Gastrocnemius medialis (tissue), 4 donors: ENCODE data around the gene NLRP7.
"Not testable (repeated sequence)": the region's sequence is repeated elsewhere in the genome, so short reads cannot be mapped to it uniquely, and the experiment has no call there.

Source experiments
- CTCF ChIP-seq, 5 experiments: fragments of 450-650 bp in 3 of 5; fragments of 200-600 bp in 2 of 5; sonication (generic) in 2 of 5; IDR thresholded peaks in 4 of 5; conservative IDR thresholded peaks in 1 of 5; 1 replicate in 4 of 5; 2 replicates in 1 of 5; pipeline ENCODE4 v1.5.1; 2016 to 2019; ENCODE audit warnings: antibody characterized with exemption in 5 of 5, mild to moderate bottlenecking in 3 of 5, moderate library complexity in 3 of 5
- POLR2A ChIP-seq, 2 donors: fragments of 450-650 bp; IDR thresholded peaks; one replicate each; pipeline ENCODE4 v1.6.1; 2017; ENCODE audit warnings: antibody characterized with exemption in 2 of 2, mild to moderate bottlenecking in 2 of 2, moderate library complexity in 2 of 2

DNA sequence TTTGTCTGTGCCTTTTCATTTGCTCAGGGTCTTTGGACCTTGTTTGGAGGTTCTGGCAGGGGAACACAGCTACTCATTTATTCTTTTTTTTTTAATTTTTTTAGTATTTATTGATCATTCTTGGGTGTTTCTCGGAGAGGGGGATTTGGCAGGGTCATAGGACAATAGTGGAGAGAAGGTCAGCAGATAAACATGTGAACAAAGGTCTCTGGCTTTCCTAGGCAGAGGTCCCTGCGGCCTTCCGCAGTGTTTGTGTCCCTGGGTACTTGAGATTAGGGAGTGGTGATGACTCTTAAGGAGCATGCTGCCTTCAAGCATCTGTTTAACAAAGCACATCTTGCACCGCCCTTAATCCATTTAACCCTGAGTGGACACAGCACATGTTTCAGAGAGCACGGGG, 39.4 kb downstream of the NLRP7 start:
- not testable (repeated sequence) for TF ChIP-seq CTCF (IDR thresholded peaks at IDR 0.05 in 4 of 5, conservative IDR thresholded peaks at IDR 0.05 in 1 of 5); POLR2A (IDR thresholded peaks at IDR 0.05)
